ENCODE results near the gene PDCD1. TPM values are rescaled to one million over a fixed set of nuclear protein-coding genes. Genes with fewer than 3 reads are reported as not detected.
"Not testable (repeated sequence)": the region's sequence is repeated elsewhere in the genome, so short reads cannot be mapped to it uniquely, and the experiment has no call there.

Gene PDCD1
- not detected in 2 replicates for total RNA-seq (2021)
- not detected for Bru-seq, nascent RNA
- not detected for BruChase-seq, experiment 1, labeled RNA remaining after a 2-hour chase
- BruChase-seq, experiment 2, labeled RNA remaining after a 6-hour chase = percentile 8 among the genes with signal in this experiment
- long read RNA-seq = 0 reads

- no peak within 1 kb of the TSS for H3K27ac ChIP-seq
- TF ChIP-seq CTCF (conservative IDR thresholded peaks at IDR 0.05) = no peak
- TF ChIP-seq EZH2 (IDR thresholded peaks at IDR 0.05; ENCODE audit: low read depth) = no peak
- H3K36me3 ChIP-seq (ENCODE audit: low read depth) = no peaks in the 10 kb centered on the region
- H2AFZ ChIP-seq = no peak within 1 kb of the TSS
- H4K20me1 ChIP-seq (ENCODE audit: insufficient read depth) = no peaks in the 10 kb centered on the region
- peaks cover 58% of the 10 kb centered on the region for H3K27me3 ChIP-seq (ENCODE audit: insufficient read depth, low read depth)
- intact Hi-C loops (cut with micrococcal nuclease; ENCODE audit: unreplicated experiment) = no loop called here
- H3F3A ChIP-seq (ENCODE audit: insufficient read depth, low read depth) = no peaks in the 10 kb centered on the region
- H3K4me1 ChIP-seq (replicated peaks; ENCODE audit: insufficient read depth) = no peaks in the 10 kb centered on the region
- ChIA-PET POLR2A (ENCODE audit: unreplicated experiment) (no interaction called here), CTCF (no interaction called here)
- H3K9me3 ChIP-seq (ENCODE audit: insufficient read depth, low read depth) = no peaks in the 10 kb centered on the region
- H3K9me2 ChIP-seq (ENCODE audit: insufficient read depth) = no peaks in the 10 kb centered on the region
- DNase-seq = peak in 1 of 2 experiments; percentile 57
- no peak within 1 kb of the TSS for H3K4me2 ChIP-seq
- H3K79me2 ChIP-seq (ENCODE audit: low read depth) = no peaks in the 10 kb centered on the region
- H3K4me3 ChIP-seq = no peak within 1 kb of the TSS
- no TSS peak for BruUV-seq (replicated peaks)
Measured at GRCh38 chr2:241858206-241859016, at the start of gene PDCD1. PDCD1 (minus strand) TSS chr2:241858894; CDS start chr2:241858838, 56 bp downstream.

DNA sequence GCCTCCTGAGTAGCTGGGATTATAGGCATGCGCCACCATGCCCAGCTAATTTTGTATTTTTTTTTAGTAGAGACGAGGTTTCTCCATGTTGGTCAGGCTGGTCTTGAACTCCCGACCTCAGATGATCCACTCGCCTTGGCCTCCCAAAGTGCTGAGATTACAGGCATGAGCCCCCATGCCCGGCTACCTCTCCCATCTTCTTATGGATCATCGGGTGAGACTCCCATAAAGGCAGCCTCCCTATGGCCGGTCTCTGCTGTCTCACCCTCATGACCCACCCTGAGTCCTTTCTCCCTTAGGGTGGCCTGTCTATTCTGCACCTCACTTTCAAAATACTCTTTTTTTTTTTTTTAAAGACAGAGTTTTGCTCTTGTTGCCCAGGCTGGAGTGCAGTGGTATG, 49.1 kb upstream of the PDCD1 start:
- H2AFZ ChIP-seq; H4K20me1 ChIP-seq (ENCODE audit: insufficient read depth); intact Hi-C loops (cut with micrococcal nuclease; ENCODE audit: unreplicated experiment); H3K36me3 ChIP-seq (ENCODE audit: low read depth); H3K79me2 ChIP-seq (ENCODE audit: low read depth); H3F3A ChIP-seq (ENCODE audit: insufficient read depth, low read depth); POLR2A ChIA-PET (ENCODE audit: unreplicated experiment); H3K4me2 ChIP-seq; BruUV-seq (replicated peaks); DNase-seq; H3K4me1 ChIP-seq (replicated peaks; ENCODE audit: insufficient read depth); H3K9me2 ChIP-seq (ENCODE audit: insufficient read depth); H3K9me3 ChIP-seq (ENCODE audit: insufficient read depth, low read depth); H3K4me3 ChIP-seq; H3K27ac ChIP-seq; CTCF ChIA-PET: not testable (repeated sequence)
- peaks cover 96% of the 10 kb centered on the region for H3K27me3 ChIP-seq (ENCODE audit: insufficient read depth, low read depth)

GRCh38 chr2:241906826-241907570, 48.3 kb upstream of the PDCD1 start:
- H3K9me2 ChIP-seq (ENCODE audit: insufficient read depth) = no peaks in the 10 kb centered on the region
- no peaks in the 10 kb centered on the region for H3K9me3 ChIP-seq (ENCODE audit: insufficient read depth, low read depth)
- H3F3A ChIP-seq (ENCODE audit: insufficient read depth, low read depth) = no peaks in the 10 kb centered on the region
- TF ChIP-seq CTCF (conservative IDR thresholded peaks at IDR 0.05) (no peak), EZH2 (IDR thresholded peaks at IDR 0.05; ENCODE audit: low read depth) (no peak)
- H3K4me3 ChIP-seq = no peak overlapping the region
- intact Hi-C loops (cut with micrococcal nuclease; ENCODE audit: unreplicated experiment) = no loop called here
- POLR2A ChIA-PET (ENCODE audit: unreplicated experiment) = no interaction called here
- H3K4me1 ChIP-seq (replicated peaks; ENCODE audit: insufficient read depth) = no peaks in the 10 kb centered on the region
- H3K4me2 ChIP-seq = no peak overlapping the region
- BruUV-seq (replicated peaks) = no TSS peak
- DNase-seq = peak in 1 of 2 experiments; percentile 21
- H3K27ac ChIP-seq = no peak overlapping the region
- H3K36me3 ChIP-seq (ENCODE audit: low read depth) = no peaks in the 10 kb centered on the region
- H3K79me2 ChIP-seq (ENCODE audit: low read depth) = no peaks in the 10 kb centered on the region
- no peaks in the 10 kb centered on the region for H4K20me1 ChIP-seq (ENCODE audit: insufficient read depth)
- no peak overlapping the region for H2AFZ ChIP-seq
- peaks cover 94% of the 10 kb centered on the region for H3K27me3 ChIP-seq (ENCODE audit: insufficient read depth, low read depth)
- CTCF ChIA-PET = no interaction called here

DNA sequence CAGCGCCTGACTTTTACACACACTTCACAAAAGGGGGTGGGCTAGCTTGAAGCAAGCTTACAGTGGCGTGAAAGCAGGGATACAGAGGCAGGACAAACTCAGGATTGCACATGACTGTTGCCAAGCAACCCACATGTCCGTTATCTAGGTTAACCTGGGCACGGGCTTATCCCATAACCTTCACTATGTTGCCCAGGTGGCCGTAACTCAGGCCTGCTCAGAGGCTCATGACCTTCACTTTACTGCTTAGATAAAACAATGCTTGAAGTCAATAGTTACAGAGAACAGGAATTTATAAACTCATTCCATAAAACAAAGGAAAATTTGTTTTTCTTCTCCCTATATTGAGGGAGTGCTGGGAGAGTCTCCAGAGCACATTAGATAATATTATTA, 47.7 kb upstream of the PDCD1 start:
- DNase-seq = peak in 1 of 2 experiments; percentile 31
- H3K4me2 ChIP-seq; H3K36me3 ChIP-seq (ENCODE audit: low read depth); H3K9me3 ChIP-seq (ENCODE audit: insufficient read depth, low read depth); BruUV-seq (replicated peaks); H3K9me2 ChIP-seq (ENCODE audit: insufficient read depth); H3K4me3 ChIP-seq; H2AFZ ChIP-seq; H3K4me1 ChIP-seq (replicated peaks; ENCODE audit: insufficient read depth); CTCF ChIA-PET; H3F3A ChIP-seq (ENCODE audit: insufficient read depth, low read depth); intact Hi-C loops (cut with micrococcal nuclease; ENCODE audit: unreplicated experiment); POLR2A ChIA-PET (ENCODE audit: unreplicated experiment); H3K79me2 ChIP-seq (ENCODE audit: low read depth); H3K27ac ChIP-seq; H4K20me1 ChIP-seq (ENCODE audit: insufficient read depth): not testable (repeated sequence)
- H3K27me3 ChIP-seq (ENCODE audit: insufficient read depth, low read depth) = peaks cover 94% of the 10 kb centered on the region
